Coronary artery (tissue), 2 donors: ENCODE data around the gene DDX17.

Experiments used
- DNase-seq: peaks from one replicate; pipeline ENCODE4 v3.0.0-alpha.2; 2017; ENCODE audit warnings: low spot score
- H3K27ac ChIP-seq, 2 donors: fragments of 200-600 bp; sonication (generic); one replicate each; pipeline ENCODE4 v1.5.1; 2016 to 2019
- H3K4me3 ChIP-seq: fragments of 200-600 bp; sonication (generic); 2 replicates; pipeline ENCODE4 v1.5.1; 2016; ENCODE audit warnings: mild to moderate bottlenecking, moderate library complexity
- TF ChIP-seq, protein P1 (sequence below): fragments of 200-600 bp; sonication (generic); IDR thresholded peaks from one replicate; pipeline ENCODE4 v1.5.1; 2019; ENCODE audit warnings: antibody characterized with exemption

The DDX17 gene

DNA sequence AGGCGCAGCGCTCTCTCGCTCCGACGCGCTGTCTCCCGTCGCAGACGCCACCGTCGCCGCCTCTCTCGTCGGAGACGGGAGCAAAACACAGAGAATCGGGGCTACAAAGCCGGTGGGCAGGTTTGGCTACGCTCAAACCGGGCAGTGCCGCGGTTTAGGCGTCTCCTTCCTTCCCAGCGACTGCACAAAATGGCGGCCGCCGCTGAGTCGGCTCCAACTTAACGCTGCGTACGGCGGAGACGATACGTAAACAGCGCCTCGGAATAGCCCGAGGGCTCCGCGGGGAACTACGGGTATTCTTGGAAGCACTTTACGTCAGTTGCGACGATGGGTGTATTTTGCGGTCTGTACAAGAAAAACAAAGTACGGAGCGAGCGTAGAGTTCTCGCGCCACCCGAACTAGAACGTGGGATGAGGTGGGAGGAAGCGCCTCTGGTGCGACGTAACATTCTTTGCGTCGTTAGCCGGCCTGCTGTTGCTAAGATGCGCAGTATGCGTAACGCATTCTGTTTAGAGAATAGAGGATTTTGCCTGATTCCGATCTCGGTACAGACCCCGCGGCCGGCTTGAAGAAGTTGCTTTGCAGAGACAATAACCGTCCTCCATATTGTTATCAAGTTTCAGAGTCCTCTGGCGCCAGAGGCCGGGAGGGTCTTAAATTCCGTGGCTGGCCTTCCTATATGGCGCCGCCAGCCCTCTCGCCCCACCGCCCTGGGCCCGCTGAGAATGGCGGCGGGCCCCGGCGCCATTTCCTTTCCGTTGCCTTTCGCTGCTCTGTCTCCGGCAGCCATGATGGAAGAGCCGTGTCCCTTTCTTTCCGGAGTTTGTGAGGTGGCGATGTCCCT, at the start of gene DDX17:
DDX17 (minus strand) TSS at position 194 of the 845 bp plus-strand sequence.
- peak; percentile 97 for DNase-seq
- Histone ChIP-seq H3K4me3 (peak within 1 kb of the TSS; percentile 98), H3K27ac (peak within 1 kb of the TSS; percentile 99 to 100)
- TF ChIP-seq, protein P1, sequence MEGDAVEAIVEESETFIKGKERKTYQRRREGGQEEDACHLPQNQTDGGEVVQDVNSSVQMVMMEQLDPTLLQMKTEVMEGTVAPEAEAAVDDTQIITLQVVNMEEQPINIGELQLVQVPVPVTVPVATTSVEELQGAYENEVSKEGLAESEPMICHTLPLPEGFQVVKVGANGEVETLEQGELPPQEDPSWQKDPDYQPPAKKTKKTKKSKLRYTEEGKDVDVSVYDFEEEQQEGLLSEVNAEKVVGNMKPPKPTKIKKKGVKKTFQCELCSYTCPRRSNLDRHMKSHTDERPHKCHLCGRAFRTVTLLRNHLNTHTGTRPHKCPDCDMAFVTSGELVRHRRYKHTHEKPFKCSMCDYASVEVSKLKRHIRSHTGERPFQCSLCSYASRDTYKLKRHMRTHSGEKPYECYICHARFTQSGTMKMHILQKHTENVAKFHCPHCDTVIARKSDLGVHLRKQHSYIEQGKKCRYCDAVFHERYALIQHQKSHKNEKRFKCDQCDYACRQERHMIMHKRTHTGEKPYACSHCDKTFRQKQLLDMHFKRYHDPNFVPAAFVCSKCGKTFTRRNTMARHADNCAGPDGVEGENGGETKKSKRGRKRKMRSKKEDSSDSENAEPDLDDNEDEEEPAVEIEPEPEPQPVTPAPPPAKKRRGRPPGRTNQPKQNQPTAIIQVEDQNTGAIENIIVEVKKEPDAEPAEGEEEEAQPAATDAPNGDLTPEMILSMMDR: no peak

DNA sequence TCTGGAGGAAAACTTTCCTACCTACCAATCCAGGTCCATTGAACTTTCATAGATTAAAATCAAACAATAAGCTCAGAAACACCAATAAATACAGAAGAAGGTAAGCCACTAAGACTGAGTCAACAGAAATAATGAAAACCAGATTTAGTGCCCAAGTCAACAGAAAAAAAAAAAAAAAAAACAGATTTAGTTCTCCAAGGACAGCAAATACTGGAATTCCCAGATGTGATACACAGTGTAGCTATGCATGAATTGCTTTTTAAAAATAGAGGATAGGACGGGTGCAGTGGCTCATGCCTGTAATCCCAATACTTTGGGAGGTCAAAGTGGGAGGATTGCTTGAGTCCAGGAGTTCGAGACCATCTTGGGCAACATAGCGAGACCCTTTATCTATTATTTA, 48.2 kb upstream of the DDX17 start:
- Histone ChIP-seq H3K4me3 (no peak overlapping the region), H3K27ac (no peak overlapping the region)
- DNase-seq: no peak
- TF ChIP-seq, protein P1: no peak

DNA sequence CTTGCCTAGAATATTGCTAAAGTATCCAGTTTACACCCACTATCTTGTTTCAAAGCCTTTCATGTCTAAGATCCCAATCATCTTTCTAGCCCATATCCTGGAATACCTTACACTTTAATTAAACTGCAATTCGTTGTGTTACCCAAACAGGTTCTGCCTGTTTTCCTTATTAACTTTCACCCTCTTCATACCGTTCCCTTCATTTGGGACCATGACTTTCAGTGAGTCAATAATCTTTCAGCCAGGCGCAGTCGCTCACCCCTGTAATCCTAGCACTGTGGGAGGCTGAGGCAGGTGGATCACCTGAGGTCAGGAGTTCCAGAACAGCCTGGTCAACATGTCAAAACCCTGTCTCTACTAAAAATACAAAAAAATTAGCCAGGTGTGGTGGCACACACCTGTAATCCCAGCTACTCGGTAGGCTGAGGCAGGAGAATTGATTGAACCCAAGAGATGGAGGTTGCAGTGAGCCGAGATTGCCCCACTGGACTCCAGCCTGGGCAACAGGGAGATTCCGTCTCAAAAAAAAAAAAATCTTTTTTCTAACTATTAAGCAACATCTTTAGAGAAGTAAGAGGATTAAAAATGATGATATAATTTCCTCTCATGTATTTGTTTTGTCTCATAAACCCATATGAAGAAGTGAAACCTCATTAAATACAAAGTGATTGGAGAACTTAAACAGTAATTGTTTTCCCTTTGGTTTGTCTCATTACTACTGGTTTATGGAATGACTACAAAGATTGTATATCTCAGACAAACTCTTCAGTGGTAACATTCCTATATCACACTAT, 43.2 kb upstream of the DDX17 start:
- TF ChIP-seq, protein P1: no peak
- Histone ChIP-seq H3K4me3 (no peak overlapping the region), H3K27ac (no peak overlapping the region)
- no peak for DNase-seq

DNA sequence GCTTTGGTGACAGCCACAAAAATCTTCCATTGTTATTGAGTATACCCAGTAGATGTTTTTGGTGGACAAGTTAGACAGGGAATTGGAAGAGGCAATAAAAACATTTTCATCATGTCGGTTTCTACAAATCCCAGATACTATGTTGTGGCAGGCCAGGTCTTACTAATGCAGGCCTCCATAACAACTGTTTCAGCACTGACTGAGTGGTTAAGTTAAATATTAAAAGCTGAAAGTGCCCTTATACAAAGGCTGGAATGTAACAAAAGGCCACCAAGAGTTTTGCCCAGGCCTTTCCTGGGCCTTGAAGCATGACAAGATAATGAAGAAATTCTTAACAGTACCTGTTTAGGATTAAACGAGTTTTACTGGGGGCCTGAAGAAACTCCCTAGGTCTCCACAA, 34.6 kb upstream of the DDX17 start:
- no peak for DNase-seq
- H3K4me3 ChIP-seq: no peak overlapping the region
- H3K27ac ChIP-seq: no peak overlapping the region
- TF ChIP-seq, protein P1: no peak

DNA sequence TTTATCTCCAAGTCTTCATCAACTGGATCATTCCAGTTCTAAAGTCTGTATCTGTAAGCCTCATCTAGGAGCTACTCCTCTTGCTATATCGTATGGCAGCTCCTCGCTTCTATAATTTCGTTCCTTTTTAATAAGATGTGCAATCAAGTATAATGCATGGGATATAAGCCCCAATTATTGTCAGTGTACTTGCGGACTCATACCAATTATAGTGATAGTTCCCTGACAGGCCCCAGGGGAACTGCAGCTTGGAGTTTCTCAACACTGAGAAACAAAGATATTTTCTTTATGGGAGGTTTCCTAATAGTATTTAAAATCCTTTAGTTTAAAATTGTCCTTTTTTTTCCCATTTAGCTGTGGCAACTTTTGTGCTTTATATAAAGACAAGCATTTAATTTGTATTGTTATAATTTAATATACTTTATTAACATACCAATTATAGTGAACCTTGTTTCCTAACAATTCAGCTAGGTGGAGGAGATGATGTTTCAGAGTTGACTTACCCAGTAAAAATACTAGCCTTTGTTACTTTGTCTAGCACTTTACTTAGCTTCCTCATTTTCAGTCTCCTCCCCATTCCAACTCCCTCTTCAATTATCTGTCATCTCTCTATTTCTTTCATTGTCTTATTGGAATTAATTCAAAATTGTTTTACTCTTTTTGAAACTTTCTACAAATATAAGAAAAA, 25.3 kb upstream of the DDX17 start:
- DNase-seq: no peak
- TF ChIP-seq, protein P1: no peak

DNA sequence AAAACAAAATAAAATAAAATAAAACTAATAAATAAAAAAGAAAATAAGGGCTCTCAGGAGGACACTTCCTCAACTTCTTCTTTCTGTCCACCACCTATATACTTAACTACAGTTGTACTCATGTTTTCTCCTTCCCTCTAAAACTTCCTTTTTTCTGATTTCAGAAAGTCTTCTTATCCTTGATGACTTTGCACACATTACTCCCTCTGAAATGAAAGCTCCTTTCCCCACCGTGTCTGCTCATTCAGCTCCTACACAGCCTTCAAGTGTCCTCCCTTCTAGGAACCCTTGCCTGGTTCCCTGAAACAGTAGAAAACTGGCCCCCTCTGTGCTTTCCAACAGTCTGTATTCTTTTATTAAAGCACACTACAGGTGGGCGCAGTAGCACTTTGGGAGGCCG, 18.3 kb upstream of the DDX17 start:
- DNase-seq: no peak
- Histone ChIP-seq H3K27ac (no peak overlapping the region), H3K4me3 (no peak overlapping the region)
- TF ChIP-seq, protein P1: no peak

More for the DNA sequence above, 25.3 kb upstream of the DDX17 start:
- Histone ChIP-seq H3K27ac (no peak overlapping the region), H3K4me3 (no peak overlapping the region)
